ENCODE results near the gene ALOX15.

- TF ChIP-seq CTCF (IDR thresholded peaks at IDR 0.05; ENCODE audit: low read depth, low read length, poor library complexity, severe bottlenecking) (no peak), EZH2phosphoT487 (IDR thresholded peaks at IDR 0.05; ENCODE audit: borderline replicate concordance, low read length) (no peak)
Observed at GRCh38 chr17:4586043-4586442, 55.4 kb downstream of the ALOX15 start.
